Calu3 (cell line): ENCODE measurements around the gene TUT4. TPM values are rescaled to one million over a fixed set of nuclear protein-coding genes. Genes with fewer than 3 reads are reported as not detected.

Source experiments
- BruUV-seq: library from RNA; stranded (reverse); fragments of 400-500 nt; replicated peaks from 2 replicates; lab custom pipeline; 2021; lab: Mats Ljungman, UMichigan
- CTCF ChIA-PET: fragments of 300-600 bp; sonication (Branson Sonifier 250); formaldehyde crosslinking; loops from one replicate; lab custom pipeline; 2022; ENCODE audit warnings: antibody characterized with exemption; lab: Charles Lee
- DNase-seq: peaks from one replicate; pipeline ENCODE4 v3.0.0; 2022
- H3K27ac Mint-ChIP-seq: one replicate; pipeline ENCODE4 v1.8.0; 2022; ENCODE audit warnings: mixed read lengths; ENCODE audit not compliant: unreplicated experiment
- H3K27me3 Mint-ChIP-seq: one replicate; pipeline ENCODE4 v1.8.0; 2022; ENCODE audit warnings: mixed read lengths; ENCODE audit not compliant: unreplicated experiment
- H3K36me3 Mint-ChIP-seq: one replicate; pipeline ENCODE4 v1.8.0; 2022; ENCODE audit warnings: mild to moderate bottlenecking, moderate library complexity, mixed read lengths; ENCODE audit not compliant: insufficient read depth, unreplicated experiment
- H3K4me1 Mint-ChIP-seq: one replicate; pipeline ENCODE4 v1.8.0; 2022; ENCODE audit warnings: mild to moderate bottlenecking, low read depth, mixed read lengths; ENCODE audit not compliant: unreplicated experiment
- H3K4me3 Mint-ChIP-seq: one replicate; pipeline ENCODE4 v1.8.0; 2022; ENCODE audit warnings: mild to moderate bottlenecking, low read depth, moderate library complexity, mixed read lengths; ENCODE audit not compliant: unreplicated experiment
- H3K9me3 Mint-ChIP-seq: one replicate; pipeline ENCODE4 v1.8.0; 2022; ENCODE audit warnings: low read depth, mixed read lengths; ENCODE audit not compliant: unreplicated experiment
- CTCF ChIP-seq: fragments of 200-600 bp; IDR thresholded peaks from one replicate; pipeline ENCODE4 v1.8.0; 2022; ENCODE audit warnings: antibody characterized with exemption; ENCODE audit not compliant: unreplicated experiment
- intact Hi-C: fragments of 100-400 bp; cut with micrococcal nuclease; formaldehyde crosslinking; loops from one replicate; pipeline ENCODE4 v1.10.0; 2022; ENCODE audit not compliant: unreplicated experiment
- total RNA-seq: library from RNA; stranded (reverse); gene quantifications from 2 replicates; pipeline ENCODE4 v1.2.3, GENCODE V29; 2022

TUT4 gene
- total RNA-seq, 1 experiment from 2014 or later = 55.9 TPM

- DNase-seq = no peak
- intact Hi-C loops = no loop called here
- no peak overlapping the region for H3K4me3 Mint-ChIP-seq
- H3K9me3 Mint-ChIP-seq = no peaks in the 10 kb centered on the region
- CTCF ChIA-PET = no interaction called here
- no peak for TF ChIP-seq CTCF
- H3K27me3 Mint-ChIP-seq = no peaks in the 10 kb centered on the region
- BruUV-seq = no TSS peak
- H3K4me1 Mint-ChIP-seq = no peaks in the 10 kb centered on the region
- no peak overlapping the region for H3K27ac Mint-ChIP-seq
- H3K36me3 Mint-ChIP-seq = no peaks in the 10 kb centered on the region
These were observed 98.8 kb downstream of the TUT4 start for GRCh38 chr1:52454127-52454526.

GRCh38 chr1:52444463-52444862 lies 108.4 kb downstream of the TUT4 start:
- DNase-seq = no peak
- intact Hi-C loops = no loop called here
- Mint-ChIP-seq H3K4me3 (no peak overlapping the region), H3K27me3 (no peaks in the 10 kb centered on the region), H3K9me3 (no peaks in the 10 kb centered on the region), H3K4me1 (no peaks in the 10 kb centered on the region), H3K27ac (no peak overlapping the region), H3K36me3 (peaks cover 5% of the 10 kb centered on the region)
- no TSS peak for BruUV-seq
- TF ChIP-seq CTCF = no peak
- CTCF ChIA-PET = no interaction called here

- H3K27me3 Mint-ChIP-seq = no peaks in the 10 kb centered on the region
- H3K27ac Mint-ChIP-seq = no peak overlapping the region
- CTCF ChIA-PET = no interaction called here
- H3K36me3 Mint-ChIP-seq = peaks cover 5% of the 10 kb centered on the region
- H3K4me1 Mint-ChIP-seq = no peaks in the 10 kb centered on the region
- TF ChIP-seq CTCF = no peak
- no peak for DNase-seq
- H3K9me3 Mint-ChIP-seq = no peaks in the 10 kb centered on the region
- BruUV-seq = no TSS peak
- H3K4me3 Mint-ChIP-seq = no peak overlapping the region
- intact Hi-C loops = no loop called here
These were observed 112.9 kb downstream of the TUT4 start for GRCh38 chr1:52439976-52440375.

GRCh38 chr1:52436817-52437216 lies 116.1 kb downstream of the TUT4 start:
- BruUV-seq = no TSS peak
- no peak for DNase-seq
- Mint-ChIP-seq H3K9me3 (no peaks in the 10 kb centered on the region), H3K27me3 (no peaks in the 10 kb centered on the region), H3K27ac (no peak overlapping the region), H3K4me3 (no peak overlapping the region), H3K4me1 (no peaks in the 10 kb centered on the region), H3K36me3 (peaks cover 9% of the 10 kb centered on the region)
- intact Hi-C loops = no loop called here
- CTCF ChIA-PET = no interaction called here
- TF ChIP-seq CTCF = no peak
